Osteoblast (primary cell): ENCODE measurements around the gene OXNAD1. TPM values are rescaled to one million over a fixed set of nuclear protein-coding genes. Genes with fewer than 3 reads are reported as not detected.

Experiments used
- DNase-seq: peaks from one replicate; pipeline ENCODE4 v3.0.0; 2011; ENCODE audit warnings: low spot score, mixed read lengths; ENCODE audit not compliant: insufficient read length; ENCODE audit errors: missing footprints
- H2AFZ ChIP-seq: 2 replicates; pipeline ENCODE4 v1.6.0; 2011; ENCODE audit warnings: mild to moderate bottlenecking, low read length
- H3K27ac ChIP-seq: 2 replicates; pipeline ENCODE4 v1.5.1; 2011; ENCODE audit warnings: mild to moderate bottlenecking, low read depth, low read length, moderate library complexity
- H3K27me3 ChIP-seq: 2 replicates; pipeline ENCODE4 v1.6.0; 2012; ENCODE audit warnings: mild to moderate bottlenecking, control low read depth, inconsistent platforms, low read length, moderate library complexity; ENCODE audit not compliant: insufficient read depth
- H3K36me3 ChIP-seq: 2 replicates; pipeline ENCODE4 v1.5.1; 2011; ENCODE audit warnings: mild to moderate bottlenecking, low read length, control low read depth, moderate library complexity; ENCODE audit not compliant: insufficient read depth
- H3K4me1 ChIP-seq: 2 replicates; pipeline ENCODE4 v1.5.1; 2011; ENCODE audit warnings: mild to moderate bottlenecking, low read length, control low read depth, moderate library complexity; ENCODE audit not compliant: insufficient read depth
- H3K4me2 ChIP-seq: 2 replicates; pipeline ENCODE4 v1.6.0; 2011; ENCODE audit warnings: mild to moderate bottlenecking, low read length; ENCODE audit not compliant: insufficient read depth
- H3K4me3 ChIP-seq: fragments of 200-600 bp; sonication (generic); 3 replicates; pipeline ENCODE4 v1.5.1; 2012; ENCODE audit warnings: mild to moderate bottlenecking, low read length, inconsistent platforms; ENCODE audit not compliant: insufficient read depth
- H3K79me2 ChIP-seq: 2 replicates; pipeline ENCODE4 v1.6.0; 2012; ENCODE audit warnings: mild to moderate bottlenecking, low read length, control low read depth, inconsistent platforms; ENCODE audit not compliant: insufficient read depth
- H3K9me3 ChIP-seq: 2 replicates; pipeline ENCODE4 v1.5.1; 2011; ENCODE audit warnings: low read depth, low read length, control low read depth
- H4K20me1 ChIP-seq: 2 replicates; pipeline ENCODE4 v1.6.0; 2012; ENCODE audit warnings: mild to moderate bottlenecking, low read length, control low read depth; ENCODE audit not compliant: insufficient read depth
- CTCF ChIP-seq: IDR thresholded peaks from 2 replicates; pipeline ENCODE4 v1.5.1; 2011; ENCODE audit warnings: mild to moderate bottlenecking, low read depth, low read length, moderate library complexity; ENCODE audit errors: extremely low read depth
- total RNA-seq: library from RNA; depleted of rRNA; stranded (reverse); fragments of >200 nt; gene quantifications from 2 replicates; pipeline ENCODE4 v1.2.3, GENCODE V29; 2012

The OXNAD1 gene
- total RNA-seq, 1 donor, result 11.9 TPM

GRCh38 chr3:16272588-16272987, 7.6 kb downstream of the OXNAD1 start:
- no peak for DNase-seq
- Histone ChIP-seq H3K79me2 (peaks cover 9% of the 10 kb centered on the region), H2AFZ (no peak overlapping the region), H3K27ac (no peak overlapping the region), H4K20me1 (no peaks in the 10 kb centered on the region), H3K9me3 (no peaks in the 10 kb centered on the region), H3K4me2 (no peak overlapping the region), H3K4me3 (no peak overlapping the region), H3K27me3 (no peaks in the 10 kb centered on the region), H3K4me1 (no peaks in the 10 kb centered on the region), H3K36me3 (peaks cover 21% of the 10 kb centered on the region)
- no peak for TF ChIP-seq CTCF

DNA sequence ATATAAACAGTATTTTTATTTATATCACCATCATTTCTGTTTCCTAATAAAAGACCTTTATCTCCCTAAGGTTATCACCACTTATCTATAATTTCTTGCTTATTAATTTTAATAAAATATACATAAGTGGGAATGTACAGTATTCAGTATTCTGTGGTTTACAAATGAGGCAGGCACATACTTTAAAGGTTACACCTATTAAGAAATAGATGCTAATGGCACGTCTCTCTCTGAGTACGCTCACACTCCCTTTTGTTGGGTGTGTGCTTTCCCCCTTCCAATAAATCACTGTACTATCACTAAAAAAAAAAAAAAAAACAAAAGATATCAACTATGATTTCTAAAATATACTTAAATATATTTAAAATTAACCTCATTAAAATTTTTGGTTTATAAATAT, 8.9 kb downstream of the OXNAD1 start:
- Histone ChIP-seq H2AFZ (no peak overlapping the region), H3K27me3 (no peaks in the 10 kb centered on the region), H3K4me2 (no peak overlapping the region), H3K36me3 (peaks cover 21% of the 10 kb centered on the region), H3K27ac (no peak overlapping the region), H4K20me1 (no peaks in the 10 kb centered on the region), H3K4me1 (no peaks in the 10 kb centered on the region), H3K4me3 (no peak overlapping the region), H3K9me3 (no peaks in the 10 kb centered on the region), H3K79me2 (peaks cover 3% of the 10 kb centered on the region)
- no peak for DNase-seq
- no peak for TF ChIP-seq CTCF

DNA sequence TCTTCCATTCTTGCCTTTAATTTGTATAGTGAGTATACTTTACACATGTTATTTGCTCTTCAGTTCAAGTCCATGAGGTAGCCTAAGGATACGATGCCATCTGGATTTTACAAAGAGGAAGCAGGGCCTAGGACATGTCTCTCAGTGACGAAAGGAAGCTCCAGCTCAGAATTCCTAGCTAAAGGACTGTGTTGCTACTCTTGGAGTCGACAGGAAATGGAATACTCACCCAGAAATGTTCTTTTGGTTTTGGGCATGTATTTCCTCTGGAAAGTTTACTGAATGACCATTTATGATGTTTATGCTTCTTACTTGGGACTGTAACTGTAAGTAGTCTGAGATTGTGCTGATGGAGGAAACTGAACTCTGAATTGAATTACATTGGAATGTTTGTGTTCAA, 12.5 kb downstream of the OXNAD1 start:
- peaks cover 5% of the 10 kb centered on the region for H3K36me3 ChIP-seq
- no peaks in the 10 kb centered on the region for H3K79me2 ChIP-seq
- no peaks in the 10 kb centered on the region for H4K20me1 ChIP-seq
- H3K4me3 ChIP-seq, result no peak overlapping the region
- peak overlapping the region; percentile 45 for H3K27ac ChIP-seq
- H3K27me3 ChIP-seq, result no peaks in the 10 kb centered on the region
- TF ChIP-seq CTCF, result no peak
- H2AFZ ChIP-seq, result peak overlapping the region; percentile 85
- peaks cover 3% of the 10 kb centered on the region for H3K4me1 ChIP-seq
- no peak overlapping the region for H3K4me2 ChIP-seq
- H3K9me3 ChIP-seq, result no peaks in the 10 kb centered on the region
- DNase-seq, result peak; percentile 25

DNA sequence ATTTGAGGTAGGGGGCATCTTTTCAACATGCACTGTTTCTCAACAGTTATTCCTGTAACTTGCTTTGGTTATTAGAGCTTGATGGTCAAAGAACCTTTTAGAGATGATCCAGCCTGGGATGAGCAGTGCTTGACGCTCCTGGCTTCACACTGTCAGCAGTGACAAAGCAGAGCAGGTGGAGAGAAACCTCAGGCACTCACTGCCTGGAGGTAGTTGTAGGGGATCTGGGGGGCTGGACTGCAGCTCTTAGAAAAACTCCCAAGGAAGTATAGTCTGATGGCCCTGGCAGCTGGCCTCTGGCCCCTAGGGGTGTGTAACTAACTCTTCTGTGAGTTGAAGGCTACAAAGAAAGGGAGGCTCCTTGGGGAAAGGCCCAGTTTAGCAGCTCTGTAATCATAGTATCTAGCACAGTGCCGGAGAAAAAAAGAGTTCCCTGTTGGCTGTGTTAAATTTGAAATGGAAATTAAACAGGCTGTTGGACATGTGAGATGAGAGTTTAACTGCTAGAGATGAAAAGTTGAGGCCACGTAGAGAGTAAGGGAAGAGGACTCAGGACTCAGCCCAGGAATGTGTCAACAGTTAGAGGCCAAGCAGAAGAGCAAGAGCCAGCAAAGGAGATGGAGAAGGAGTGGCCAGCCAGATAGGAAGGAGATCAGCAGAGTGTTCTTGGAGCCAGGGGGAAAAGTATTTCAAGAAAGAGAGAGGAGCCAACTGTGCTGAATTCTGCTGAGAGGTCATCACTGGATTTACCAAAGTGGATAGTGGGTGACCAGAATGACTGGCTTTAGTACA, 14.2 kb downstream of the OXNAD1 start:
- no peak for TF ChIP-seq CTCF
- Histone ChIP-seq H3K4me1 (peaks cover 3% of the 10 kb centered on the region), H3K4me3 (no peak overlapping the region), H4K20me1 (no peaks in the 10 kb centered on the region), H3K27me3 (no peaks in the 10 kb centered on the region), H3K9me3 (no peaks in the 10 kb centered on the region), H3K27ac (no peak overlapping the region), H3K36me3 (peaks cover 10% of the 10 kb centered on the region), H2AFZ (no peak overlapping the region), H3K4me2 (no peak overlapping the region), H3K79me2 (no peaks in the 10 kb centered on the region)
- DNase-seq, result no peak
